Heart right ventricle (tissue), 16 donors: Measurements from ENCODE around the gene RNF19B. TPM values are rescaled to one million over a fixed set of nuclear protein-coding genes. Genes with fewer than 3 reads are reported as not detected.

ENCODE experiments used
- ATAC-seq, 8 donors: fragments of 200-7000 bp; cut with Tn5 transposase; one replicate each; pipeline ENCODE4 v1.9.1; 2020; ENCODE audit warnings: mild to moderate bottlenecking in 8 of 8, moderate library complexity in 8 of 8, moderate number of reproducible peaks in 1 of 8
- DNase-seq, 2 donors: peaks; one replicate each; pipeline ENCODE4 v3.0.0-alpha.2; 2020
- H3K27ac ChIP-seq, 10 donors: fragments of 200-600 bp; sonication (generic) in 2 of 10; one replicate each; pipeline versions ENCODE4 v1.5.0 to v1.8.0; 2020 to 2022; ENCODE audit warnings: mild to moderate bottlenecking in 3 of 10
- H3K27me3 ChIP-seq, 7 donors: fragments of 200-600 bp; one replicate each; pipeline ENCODE4 v1.8.0; 2021 to 2022; ENCODE audit warnings: mild to moderate bottlenecking in 2 of 7
- H3K36me3 ChIP-seq, 9 donors: fragments of 200-600 bp; sonication (generic) in 1 of 9; one replicate each; pipeline versions ENCODE4 v1.5.0 to v1.8.0; 2020 to 2022; ENCODE audit warnings: mild to moderate bottlenecking in 2 of 9
- H3K4me1 ChIP-seq, 9 donors: fragments of 200-600 bp; sonication (generic) in 1 of 9; one replicate each; pipeline versions ENCODE4 v1.5.0 to v1.8.0; 2020 to 2022; ENCODE audit warnings: mild to moderate bottlenecking in 4 of 9
- H3K4me3 ChIP-seq, 10 donors: fragments of 200-600 bp; sonication (generic) in 2 of 10; one replicate each; pipeline versions ENCODE4 v1.5.0 to v1.8.0; 2020 to 2022; ENCODE audit warnings: mild to moderate bottlenecking in 7 of 10, moderate library complexity in 2 of 10
- H3K9me3 ChIP-seq, 11 donors: fragments of 200-600 bp in 10 of 11; sonication (generic) in 2 of 11; one replicate each; pipeline versions ENCODE4 v1.5.0 to v1.8.0; 2013 to 2022; ENCODE audit warnings: mild to moderate bottlenecking in 2 of 11, control low read depth in 1 of 11, moderate library complexity in 1 of 11
- WGBS, 2 donors: extraction: QIAGEN DNeasy Blood & Tissue Kit; methylation state at CpG; one replicate each; pipeline ENCODE4 v1.1.7; 2013; ENCODE audit warnings: inconsistent platforms in 1 of 2; 5-methylcytosine and 5-hydroxymethylcytosine counted together
- intact Hi-C, 10 donors: fragments of 100-400 bp; cut with DNase I; formaldehyde crosslinking; loops; one replicate each; pipeline versions ENCODE4 v1.11.1 to v1.14.2; 2022
- long read RNA-seq, 3 donors: library from polyadenylated mRNA; unstranded; transcript quantifications; one replicate each; pipeline ENCODE4 v2.0.0, GENCODE V29; 2020 to 2021
- polyA plus RNA-seq, 2 donors: library from polyadenylated mRNA; stranded (reverse); fragments of 200-250 nt; gene quantifications; one replicate each; pipeline ENCODE4 v1.2.3, GENCODE V29; 2013
- total RNA-seq, 10 donors: library from RNA; stranded (reverse); fragmentation: NEBNext Ultra II Directional in 3 of 10; extraction: Animal tissue kit (Norgen Biotek cat#: 25700) in 3 of 10; gene quantifications; one replicate each; pipeline versions ENCODE4 v1.2.1 to v1.2.4, GENCODE V29; 2021 to 2023
- TF ChIP-seq, protein P1 (sequence below), 9 donors: fragments of 200-600 bp; sonication (generic) in 2 of 9; IDR thresholded peaks; one replicate each; pipeline versions ENCODE4 v1.5.0 to v1.8.0; 2021 to 2022; ENCODE audit warnings: antibody characterized with exemption in 9 of 9, mild to moderate bottlenecking in 5 of 9, moderate library complexity in 1 of 9
- donor health status: Arrhythmogenic right ventricular cardiomyopathy.
- donor health status: ischemic (EF 13 %, LVEDD 7.1; RV severe dilation, severe dysfunction).
- donor health status: healthy with polysubstance abuse.
- donor health status: DM: no; HTN: yes; CAD: no.
- donor health status: DM: no; HTN: no; CAD: no.
- donor health status: ischemic (EF 25% LVEDD 6.9; RV normal size, moderate dysfunction).
- donor health status: ischemic (EF 25% LVEDD 5.7; RV mildly dilated, moderate dysfunction).
- donor health status: healthy.
- donor health status: DM: yes; HTN: yes; CAD: no.
- donor health status: Ischemic cardiomyopathy.
- donor health status: ischemic (EF 35%, LVEDD 5.7; RV mildly dilated, moderate dysfunction).
- donor health status: nonischemic (EF 11% LVEDD 7.7; RV severe dilation, severe dysfunction).
- donor health status: DM: yes; HTN: yes; CAD: no.
- donor health status: PGD.
- donor health status: ischemic (EF 29% LVEDD 5.4; RV normal size, mild dysfunction).
- donor health status: nonischemic (EF 23%, LVEDD 6.1; RV moderate dilation, normal function).

The RNF19B gene, protein sequence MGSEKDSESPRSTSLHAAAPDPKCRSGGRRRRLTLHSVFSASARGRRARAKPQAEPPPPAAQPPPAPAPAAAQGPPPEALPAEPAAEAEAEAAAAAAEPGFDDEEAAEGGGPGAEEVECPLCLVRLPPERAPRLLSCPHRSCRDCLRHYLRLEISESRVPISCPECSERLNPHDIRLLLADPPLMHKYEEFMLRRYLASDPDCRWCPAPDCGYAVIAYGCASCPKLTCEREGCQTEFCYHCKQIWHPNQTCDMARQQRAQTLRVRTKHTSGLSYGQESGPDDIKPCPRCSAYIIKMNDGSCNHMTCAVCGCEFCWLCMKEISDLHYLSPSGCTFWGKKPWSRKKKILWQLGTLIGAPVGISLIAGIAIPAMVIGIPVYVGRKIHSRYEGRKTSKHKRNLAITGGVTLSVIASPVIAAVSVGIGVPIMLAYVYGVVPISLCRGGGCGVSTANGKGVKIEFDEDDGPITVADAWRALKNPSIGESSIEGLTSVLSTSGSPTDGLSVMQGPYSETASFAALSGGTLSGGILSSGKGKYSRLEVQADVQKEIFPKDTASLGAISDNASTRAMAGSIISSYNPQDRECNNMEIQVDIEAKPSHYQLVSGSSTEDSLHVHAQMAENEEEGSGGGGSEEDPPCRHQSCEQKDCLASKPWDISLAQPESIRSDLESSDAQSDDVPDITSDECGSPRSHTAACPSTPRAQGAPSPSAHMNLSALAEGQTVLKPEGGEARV
- total RNA-seq, result 10 to 100 TPM; 10.2 to 36.9 (median 13.8) TPM
- polyA plus RNA-seq, result 1 to 10 TPM; 1.1 to 7.0 TPM
- long read RNA-seq, donor 1, transcript RNF19B-201 (9 exons, 2,334 nt), result major isoform, 12 of 23 reads
- long read RNA-seq, donor 1, partial matches to known transcripts, result 1 of 23 reads
- long read RNA-seq, donor 1, other reads (novel, unspliced or antisense), result 3 of 23 reads
- long read RNA-seq, donor 2, transcript RNF19B-201 (9 exons, 2,334 nt), result major isoform, 8 of 17 reads
- long read RNA-seq, donor 2, partial matches to known transcripts, result 1 of 17 reads
- long read RNA-seq, donor 2, other reads (novel, unspliced or antisense), result 2 of 17 reads
- long read RNA-seq, donor 3, transcript RNF19B-201 (9 exons, 2,334 nt), result major isoform, 7 of 12 reads
- long read RNA-seq, donor 3, partial matches to known transcripts, result 2 of 12 reads
- long read RNA-seq, donor 3, other reads (novel, unspliced or antisense), result 1 of 12 reads

DNA sequence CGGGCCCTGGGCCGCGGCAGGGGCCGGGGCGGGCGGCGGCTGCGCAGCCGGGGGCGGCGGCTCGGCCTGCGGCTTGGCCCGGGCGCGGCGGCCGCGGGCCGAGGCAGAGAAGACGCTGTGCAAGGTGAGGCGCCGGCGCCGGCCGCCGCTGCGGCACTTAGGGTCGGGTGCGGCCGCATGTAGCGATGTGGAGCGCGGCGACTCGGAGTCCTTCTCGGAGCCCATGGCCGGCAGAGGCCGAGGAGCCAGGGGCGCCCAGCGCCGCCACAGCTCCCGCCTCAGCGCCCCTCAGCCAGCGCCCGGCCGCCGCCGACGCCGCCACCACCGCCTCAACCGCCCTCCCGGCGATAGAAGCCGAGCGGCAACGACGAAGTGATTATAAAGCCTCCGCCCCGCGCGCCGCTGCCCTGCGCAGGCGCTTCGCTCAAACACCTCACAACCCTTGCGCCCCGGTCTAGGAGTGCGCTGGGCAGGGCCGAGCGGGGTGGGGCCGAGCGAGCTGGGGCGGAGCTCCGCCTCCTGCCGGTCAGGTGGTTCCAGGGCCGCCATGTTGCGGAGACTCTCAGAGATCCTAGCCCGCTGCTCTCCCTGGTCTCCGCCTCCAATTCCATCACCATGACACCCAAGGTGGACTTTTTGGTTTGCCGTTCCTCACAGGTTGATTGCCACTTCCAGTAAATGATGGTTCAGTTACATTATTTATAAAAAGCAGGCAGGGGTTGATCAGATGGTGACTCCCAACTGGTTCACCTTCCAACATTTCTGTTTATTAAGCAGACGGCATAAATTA lies at the start of gene RNF19B:
Gene RNF19B, minus strand, starts transcription at position 349 of the 790 bp plus-strand sequence. Its CDS starts 124 bp downstream, at position 225.
- intact Hi-C loops, result loop anchor here in 6 of 10 donors (2.0 to 5.0 kb wide), 6 partner anchors 24 to 73 kb away; partner anchors contain the start of gene AK2 (in 1 of the 6)
- WGBS, 2 donors, result 1 to 2% methylated on average over 60 to 83 of the region's 83 CpGs

DNA sequence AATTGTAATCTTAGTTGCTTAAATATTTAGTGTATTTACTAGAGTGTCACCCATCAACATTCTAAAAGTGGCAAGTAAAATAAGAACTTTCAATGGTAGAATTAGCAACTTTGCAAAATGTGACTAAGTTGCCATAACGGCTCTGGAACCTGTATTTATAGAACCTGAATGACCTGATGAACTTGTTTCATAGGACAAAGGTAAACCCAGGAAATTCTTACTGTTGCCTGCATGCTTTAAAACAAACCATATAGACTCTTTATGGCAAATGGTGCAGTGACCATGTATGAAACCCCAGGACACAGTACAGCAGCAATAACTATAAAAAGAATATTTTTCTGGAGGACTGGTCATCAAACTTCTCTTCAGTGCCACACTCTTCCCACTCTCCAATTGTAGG lies 49.2 kb upstream of the RNF19B start:
- no peak for ATAC-seq
- no peak for DNase-seq
- WGBS, 2 donors, result 56 to 70% methylated on average over 1 of the region's 1 CpG
- TF ChIP-seq, protein P1, sequence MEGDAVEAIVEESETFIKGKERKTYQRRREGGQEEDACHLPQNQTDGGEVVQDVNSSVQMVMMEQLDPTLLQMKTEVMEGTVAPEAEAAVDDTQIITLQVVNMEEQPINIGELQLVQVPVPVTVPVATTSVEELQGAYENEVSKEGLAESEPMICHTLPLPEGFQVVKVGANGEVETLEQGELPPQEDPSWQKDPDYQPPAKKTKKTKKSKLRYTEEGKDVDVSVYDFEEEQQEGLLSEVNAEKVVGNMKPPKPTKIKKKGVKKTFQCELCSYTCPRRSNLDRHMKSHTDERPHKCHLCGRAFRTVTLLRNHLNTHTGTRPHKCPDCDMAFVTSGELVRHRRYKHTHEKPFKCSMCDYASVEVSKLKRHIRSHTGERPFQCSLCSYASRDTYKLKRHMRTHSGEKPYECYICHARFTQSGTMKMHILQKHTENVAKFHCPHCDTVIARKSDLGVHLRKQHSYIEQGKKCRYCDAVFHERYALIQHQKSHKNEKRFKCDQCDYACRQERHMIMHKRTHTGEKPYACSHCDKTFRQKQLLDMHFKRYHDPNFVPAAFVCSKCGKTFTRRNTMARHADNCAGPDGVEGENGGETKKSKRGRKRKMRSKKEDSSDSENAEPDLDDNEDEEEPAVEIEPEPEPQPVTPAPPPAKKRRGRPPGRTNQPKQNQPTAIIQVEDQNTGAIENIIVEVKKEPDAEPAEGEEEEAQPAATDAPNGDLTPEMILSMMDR (IDR thresholded peaks at IDR 0.05), result no peak
- Histone ChIP-seq H3K27ac (peak overlapping the region in 3 of 10 donors; percentile 4 to 95 (median 89)), H3K27me3 (no peaks in the 10 kb centered on the region), H3K9me3 (no peaks in the 10 kb centered on the region), H3K4me1 (peaks cover 27 to 51% (median 40%) of the 10 kb centered on the region in 9 donors), H3K36me3 (peaks cover 0 to 83% (median 26%) of the 10 kb centered on the region in 9 donors), H3K4me3 (no peak overlapping the region)
- intact Hi-C loops, result loop anchor here in 4 of 10 donors (5.0 to 10.0 kb wide), 3 partner anchors 51 to 81 kb away; partner anchors contain the start of gene RNF19B (in 3 of the 4)

More for the DNA sequence above, at the start of gene RNF19B:
- Histone ChIP-seq H3K4me3 (peak within 1 kb of the TSS; percentile 75 to 98 (median 94)), H3K4me1 (peaks cover 0 to 43% (median 33%) of the 10 kb centered on the region in 9 donors), H3K9me3 (no peaks in the 10 kb centered on the region), H3K27me3 (no peaks in the 10 kb centered on the region), H3K36me3 (no peaks in the 10 kb centered on the region), H3K27ac (peak within 1 kb of the TSS; percentile 88 to 98 (median 94))
- peak; percentile 98 to 100 (median 99) for ATAC-seq
- DNase-seq, result peak; percentile 95
- TF ChIP-seq, protein P1 (IDR thresholded peaks at IDR 0.05), result peak in 7 of 9 donors; percentile 14 to 39 (median 26)

DNA sequence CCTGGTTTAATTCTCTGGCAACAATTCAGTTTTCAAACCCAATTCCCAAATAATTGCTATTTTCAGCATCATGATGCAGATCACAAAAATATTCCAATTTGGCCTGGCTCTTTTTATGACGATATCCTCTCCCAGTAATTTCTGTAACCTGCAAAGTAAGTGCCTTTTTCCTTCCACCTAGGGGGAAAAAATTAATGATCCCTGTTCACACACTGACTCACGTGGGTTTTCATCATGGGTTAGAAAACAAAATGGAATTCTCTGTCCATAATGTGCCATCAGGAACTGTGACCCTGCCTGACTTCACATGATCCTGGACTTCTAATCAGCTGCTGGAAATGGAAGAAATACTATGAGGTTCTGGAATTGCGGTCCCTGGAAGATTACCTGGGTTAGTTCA lies 47.6 kb upstream of the RNF19B start:
- Histone ChIP-seq H3K9me3 (no peaks in the 10 kb centered on the region), H3K27me3 (no peaks in the 10 kb centered on the region), H3K36me3 (peaks cover 0 to 82% (median 28%) of the 10 kb centered on the region in 9 donors), H3K4me1 (peaks cover 27 to 68% (median 53%) of the 10 kb centered on the region in 9 donors), H3K4me3 (no peak overlapping the region), H3K27ac (peak overlapping the region; percentile 67 to 95 (median 85))
- ATAC-seq (no peak), DNase-seq (no peak)
- 51 to 54% methylated on average over 3 of the region's 3 CpGs for WGBS, 2 donors
- TF ChIP-seq, protein P1 (IDR thresholded peaks at IDR 0.05), result no peak
- intact Hi-C loops, result loop anchor here in 4 of 10 donors (5.0 to 10.0 kb wide), 3 partner anchors 50 to 80 kb away; partner anchors contain the start of gene RNF19B (in 3 of the 4)
